NCI-H2227 treated with DMSO at 0.1 percent for 48 hours (cell line): ENCODE results near the gene IVL.

Source experiments
- DNase-seq: peaks from one replicate; lab custom pipeline; 2025; lab: John Stamatoyannopoulos, UW

IVL gene

GRCh38 chr1:152953761-152954160, 45.4 kb downstream of the IVL start:
- no peak for DNase-seq

DNA sequence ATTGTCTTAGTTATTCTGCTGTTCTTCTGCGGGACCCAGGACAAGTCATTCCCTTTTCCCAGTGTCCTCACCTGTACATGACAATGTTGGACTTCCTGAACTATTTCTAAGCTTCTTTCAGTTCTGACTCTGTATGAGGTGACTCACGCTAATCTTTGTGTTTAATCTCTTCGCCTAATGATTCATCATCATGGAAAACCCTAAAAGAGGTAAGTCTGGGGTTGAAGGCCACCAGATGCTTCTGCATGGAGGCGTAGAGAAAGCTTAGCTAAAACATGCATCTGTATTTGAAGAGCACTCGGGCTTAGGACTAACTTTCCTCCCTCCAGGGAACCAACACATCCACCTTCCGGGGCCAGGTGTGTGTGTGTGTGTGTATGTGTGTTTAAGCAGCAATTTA, 46.1 kb downstream of the IVL start:
- no peak for DNase-seq

- no peak for DNase-seq
Measured at GRCh38 chr1:152957561-152957960, 49.2 kb downstream of the IVL start.

GRCh38 chr1:152959273-152959672, 50.9 kb downstream of the IVL start:
- DNase-seq, result no peak

- DNase-seq, result no peak
Measured at GRCh38 chr1:152959801-152960451, 51.6 kb downstream of the IVL start.

- DNase-seq, result no peak
Measured at GRCh38 chr1:152960452-152961044, 52.2 kb downstream of the IVL start.
